Esophagus squamous epithelium (tissue), 4 donors: ENCODE data around the gene KHSRP.

ENCODE experiments used
- POLR2A ChIP-seq, 4 donors: fragments of 450-650 bp; IDR thresholded peaks; one replicate each; pipeline ENCODE4 v1.6.1; 2017; ENCODE audit warnings: antibody characterized with exemption in 4 of 4, mild to moderate bottlenecking in 4 of 4, moderate library complexity in 3 of 4
- TF ChIP-seq, protein P1 (sequence below), 6 experiments: fragments of 450-650 bp in 4 of 6; fragments of 200-600 bp in 2 of 6; sonication (generic) in 2 of 6; IDR thresholded peaks; one replicate each; pipeline ENCODE4 v1.5.1; 2016 to 2019; ENCODE audit warnings: antibody characterized with exemption in 6 of 6, mild to moderate bottlenecking in 4 of 6, moderate library complexity in 4 of 6

DNA sequence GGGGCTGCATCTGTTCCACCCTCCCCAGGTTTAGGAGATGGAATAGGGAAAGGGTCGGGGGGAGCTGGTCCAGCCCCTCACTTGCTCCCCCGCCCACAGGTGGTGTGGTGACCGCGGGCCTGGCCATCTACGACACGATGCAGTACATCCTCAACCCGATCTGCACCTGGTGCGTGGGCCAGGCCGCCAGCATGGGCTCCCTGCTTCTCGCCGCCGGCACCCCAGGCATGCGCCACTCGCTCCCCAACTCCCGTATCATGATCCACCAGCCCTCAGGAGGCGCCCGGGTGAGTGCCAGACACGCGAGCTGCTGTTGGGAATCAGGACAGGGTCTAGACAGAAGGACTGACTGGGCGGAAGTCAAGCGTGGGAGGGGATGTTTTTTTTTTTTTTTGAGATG is 60.3 kb downstream of the KHSRP start:
- TF ChIP-seq, protein P1, sequence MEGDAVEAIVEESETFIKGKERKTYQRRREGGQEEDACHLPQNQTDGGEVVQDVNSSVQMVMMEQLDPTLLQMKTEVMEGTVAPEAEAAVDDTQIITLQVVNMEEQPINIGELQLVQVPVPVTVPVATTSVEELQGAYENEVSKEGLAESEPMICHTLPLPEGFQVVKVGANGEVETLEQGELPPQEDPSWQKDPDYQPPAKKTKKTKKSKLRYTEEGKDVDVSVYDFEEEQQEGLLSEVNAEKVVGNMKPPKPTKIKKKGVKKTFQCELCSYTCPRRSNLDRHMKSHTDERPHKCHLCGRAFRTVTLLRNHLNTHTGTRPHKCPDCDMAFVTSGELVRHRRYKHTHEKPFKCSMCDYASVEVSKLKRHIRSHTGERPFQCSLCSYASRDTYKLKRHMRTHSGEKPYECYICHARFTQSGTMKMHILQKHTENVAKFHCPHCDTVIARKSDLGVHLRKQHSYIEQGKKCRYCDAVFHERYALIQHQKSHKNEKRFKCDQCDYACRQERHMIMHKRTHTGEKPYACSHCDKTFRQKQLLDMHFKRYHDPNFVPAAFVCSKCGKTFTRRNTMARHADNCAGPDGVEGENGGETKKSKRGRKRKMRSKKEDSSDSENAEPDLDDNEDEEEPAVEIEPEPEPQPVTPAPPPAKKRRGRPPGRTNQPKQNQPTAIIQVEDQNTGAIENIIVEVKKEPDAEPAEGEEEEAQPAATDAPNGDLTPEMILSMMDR (IDR thresholded peaks at IDR 0.05) = no peak
- no peak for TF ChIP-seq POLR2A (IDR thresholded peaks at IDR 0.05)
